ENCODE results near the gene IRF4.

The IRF4 gene

GRCh38 chr6:401239-401993 is 9.9 kb downstream of the IRF4 start:
- TF ChIP-seq, protein P1, sequence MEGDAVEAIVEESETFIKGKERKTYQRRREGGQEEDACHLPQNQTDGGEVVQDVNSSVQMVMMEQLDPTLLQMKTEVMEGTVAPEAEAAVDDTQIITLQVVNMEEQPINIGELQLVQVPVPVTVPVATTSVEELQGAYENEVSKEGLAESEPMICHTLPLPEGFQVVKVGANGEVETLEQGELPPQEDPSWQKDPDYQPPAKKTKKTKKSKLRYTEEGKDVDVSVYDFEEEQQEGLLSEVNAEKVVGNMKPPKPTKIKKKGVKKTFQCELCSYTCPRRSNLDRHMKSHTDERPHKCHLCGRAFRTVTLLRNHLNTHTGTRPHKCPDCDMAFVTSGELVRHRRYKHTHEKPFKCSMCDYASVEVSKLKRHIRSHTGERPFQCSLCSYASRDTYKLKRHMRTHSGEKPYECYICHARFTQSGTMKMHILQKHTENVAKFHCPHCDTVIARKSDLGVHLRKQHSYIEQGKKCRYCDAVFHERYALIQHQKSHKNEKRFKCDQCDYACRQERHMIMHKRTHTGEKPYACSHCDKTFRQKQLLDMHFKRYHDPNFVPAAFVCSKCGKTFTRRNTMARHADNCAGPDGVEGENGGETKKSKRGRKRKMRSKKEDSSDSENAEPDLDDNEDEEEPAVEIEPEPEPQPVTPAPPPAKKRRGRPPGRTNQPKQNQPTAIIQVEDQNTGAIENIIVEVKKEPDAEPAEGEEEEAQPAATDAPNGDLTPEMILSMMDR (conservative IDR thresholded peaks at IDR 0.05; ENCODE audit: low read depth, low read length), result no peak
- no peak overlapping the region for H3K4me3 ChIP-seq (ENCODE audit: low read length)
- no peak for DNase-seq (ENCODE audit: low read depth)

- no peak for DNase-seq (ENCODE audit: low read depth)
- H3K4me3 ChIP-seq (ENCODE audit: low read length), result no peak overlapping the region
- TF ChIP-seq, protein P1 (conservative IDR thresholded peaks at IDR 0.05; ENCODE audit: low read depth, low read length), result no peak
Observed at GRCh38 chr6:401994-402640, 10.6 kb downstream of the IRF4 start.

- H3K4me3 ChIP-seq (ENCODE audit: low read length), result no peak overlapping the region
- DNase-seq (ENCODE audit: low read depth), result no peak
- TF ChIP-seq, protein P1 (conservative IDR thresholded peaks at IDR 0.05; ENCODE audit: low read depth, low read length), result no peak
Observed at GRCh38 chr6:402901-403658, 11.5 kb downstream of the IRF4 start.

DNA sequence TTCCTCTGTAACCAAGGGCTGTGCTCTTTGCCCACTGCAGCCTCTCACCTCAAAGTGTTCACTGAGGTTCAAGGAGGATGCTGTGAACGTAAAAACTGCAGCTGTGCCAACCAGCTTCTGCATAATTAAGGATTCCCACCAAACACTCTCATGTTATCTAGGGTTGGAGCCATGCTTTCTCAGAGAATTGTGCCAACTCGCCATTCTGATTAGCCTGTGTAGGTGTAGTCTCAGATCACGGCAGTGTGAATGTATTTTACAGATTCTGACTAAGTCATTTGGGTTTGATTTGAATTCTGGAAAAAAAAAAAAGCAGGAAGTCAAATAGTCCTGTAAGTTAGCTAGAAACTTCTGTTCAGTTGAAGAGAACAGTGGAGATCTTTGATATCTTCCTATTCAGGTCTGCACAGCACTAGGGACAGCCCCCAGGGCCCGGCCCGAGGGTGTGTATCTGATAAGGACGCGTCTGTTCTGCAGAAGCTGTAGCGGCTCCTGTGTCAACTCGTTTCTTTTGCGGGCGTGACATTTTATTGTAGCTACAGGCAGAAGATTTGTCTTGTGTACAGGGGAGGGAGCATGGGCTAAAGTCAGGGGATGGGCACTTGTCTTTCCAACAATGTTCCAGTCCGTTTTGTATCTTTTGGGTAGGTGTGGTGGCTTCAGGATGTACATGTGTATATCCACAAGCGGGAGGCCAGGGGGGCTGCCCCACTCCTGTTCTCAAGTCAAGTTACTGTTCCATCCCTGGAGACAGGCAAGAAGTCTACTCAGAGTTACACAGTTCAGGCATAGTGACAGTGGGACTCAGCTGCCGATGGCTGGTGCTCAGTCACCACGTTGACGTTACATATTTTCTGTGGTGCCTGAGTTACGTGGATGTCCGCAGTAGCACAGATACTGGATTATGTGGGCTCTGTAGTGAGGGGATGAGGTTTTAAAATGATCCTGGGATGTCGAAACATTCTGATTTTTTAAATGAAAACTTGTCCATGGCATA is 12.4 kb downstream of the IRF4 start:
- H3K4me3 ChIP-seq (ENCODE audit: low read length), result no peak overlapping the region
- TF ChIP-seq, protein P1 (conservative IDR thresholded peaks at IDR 0.05; ENCODE audit: low read depth, low read length), result no peak
- DNase-seq (ENCODE audit: low read depth), result no peak

DNA sequence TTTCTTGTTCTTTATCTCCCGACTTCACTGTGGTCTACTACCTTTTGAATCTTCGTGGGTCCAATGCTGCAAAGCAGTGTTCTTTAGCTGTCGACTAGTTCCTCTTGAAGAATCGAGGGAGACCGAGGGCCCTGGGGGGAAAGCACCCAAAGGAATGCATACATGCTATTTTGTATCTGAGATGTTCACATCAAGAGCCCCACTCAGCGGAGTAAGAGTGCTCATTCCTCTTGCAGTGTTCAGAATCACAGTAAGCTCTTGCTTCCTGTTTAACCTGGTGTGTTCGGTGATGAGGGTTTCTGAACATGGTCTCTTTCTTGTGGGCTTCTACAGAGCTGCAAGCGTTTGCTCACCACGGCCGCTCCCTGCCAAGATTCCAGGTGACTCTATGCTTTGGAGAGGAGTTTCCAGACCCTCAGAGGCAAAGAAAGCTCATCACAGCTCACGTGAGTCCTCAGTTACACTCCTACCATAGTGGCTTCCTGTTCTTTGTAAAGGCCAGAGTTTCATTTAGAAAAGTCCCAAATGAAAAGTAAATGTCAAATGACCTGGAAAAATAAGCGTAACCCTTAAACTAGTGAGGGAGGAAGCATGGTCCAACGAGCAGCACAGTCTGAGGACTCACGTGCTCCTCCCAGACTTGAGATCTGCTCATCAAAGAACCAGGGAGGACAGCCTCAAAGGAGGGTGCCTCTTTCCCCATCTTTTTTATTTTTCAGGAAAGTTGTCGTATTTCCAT is 13.3 kb downstream of the IRF4 start:
- DNase-seq (ENCODE audit: low read depth), result no peak
- no peak overlapping the region for H3K4me3 ChIP-seq (ENCODE audit: low read length)
- TF ChIP-seq, protein P1 (conservative IDR thresholded peaks at IDR 0.05; ENCODE audit: low read depth, low read length), result no peak

DNA sequence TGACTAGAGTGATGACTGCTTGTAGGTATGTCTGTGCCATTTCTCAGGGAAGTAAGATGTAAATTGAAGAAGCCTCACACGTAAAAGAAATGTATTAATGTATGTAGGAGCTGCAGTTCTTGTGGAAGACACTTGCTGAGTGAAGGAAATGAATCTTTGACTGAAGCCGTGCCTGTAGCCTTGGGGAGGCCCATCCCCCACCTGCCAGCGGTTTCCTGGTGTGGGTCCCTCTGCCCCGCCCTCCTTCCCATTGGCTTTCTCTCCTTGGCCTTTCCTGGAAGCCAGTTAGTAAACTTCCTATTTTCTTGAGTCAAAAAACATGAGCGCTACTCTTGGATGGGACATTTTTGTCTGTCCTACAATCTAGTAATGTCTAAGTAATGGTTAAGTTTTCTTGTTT is 16.6 kb downstream of the IRF4 start:
- TF ChIP-seq, protein P1 (conservative IDR thresholded peaks at IDR 0.05; ENCODE audit: low read depth, low read length), result no peak

More for the DNA sequence above, 16.6 kb downstream of the IRF4 start:
- no peak overlapping the region for H3K4me3 ChIP-seq (ENCODE audit: low read length)
- no peak for DNase-seq (ENCODE audit: low read depth)

Data from retinal pigment epithelial cell (primary cell).